Activated CD8-positive, alpha-beta T cell treated with anti-CD3 and anti-CD28 coated beads for 36 hours (primary cell): ENCODE measurements around the gene DGKE. TPM values are rescaled to one million over a fixed set of nuclear protein-coding genes. Genes with fewer than 3 reads are reported as not detected.

Experiments used
- ATAC-seq: fragments of 200-7000 bp; cut with Tn5 transposase; one replicate; pipeline ENCODE4 v1.10.0; 2021; ENCODE audit warnings: mild to moderate bottlenecking, moderate library complexity
- CTCF ChIA-PET: fragments of 350-600 bp; sonication (Branson Sonifier 250); formaldehyde crosslinking; loops from one replicate; lab custom pipeline; 2021; ENCODE audit warnings: antibody characterized with exemption; lab: Charles Lee
- POLR2A ChIA-PET: fragments of 350-600 bp; sonication (Branson Sonifier 250); formaldehyde crosslinking; loops from one replicate; lab custom pipeline; 2021; ENCODE audit warnings: antibody characterized with exemption; lab: Charles Lee
- DNase-seq: peaks from one replicate; pipeline ENCODE4 v3.0.0-alpha.2; 2020
- H3K27ac Mint-ChIP-seq: one replicate; pipeline ENCODE4 v1.8.0; 2021; ENCODE audit warnings: mild to moderate bottlenecking, mixed read lengths
- H3K27me3 Mint-ChIP-seq: one replicate; pipeline ENCODE4 v1.8.0; 2021; ENCODE audit warnings: mixed read lengths
- H3K36me3 Mint-ChIP-seq: one replicate; pipeline ENCODE4 v1.8.0; 2021; ENCODE audit warnings: low read depth, mixed read lengths
- H3K4me1 Mint-ChIP-seq: one replicate; pipeline ENCODE4 v1.8.0; 2021; ENCODE audit warnings: low read depth, mixed read lengths
- H3K4me3 Mint-ChIP-seq: one replicate; pipeline ENCODE4 v1.8.0; 2021; ENCODE audit warnings: mild to moderate bottlenecking, moderate library complexity, mixed read lengths
- H3K9me3 Mint-ChIP-seq: one replicate; pipeline ENCODE4 v1.8.0; 2021; ENCODE audit warnings: mixed read lengths
- intact Hi-C: fragments of 100-400 bp; cut with micrococcal nuclease; formaldehyde crosslinking; loops from one replicate; pipeline ENCODE4 v1.10.0; 2022
- total RNA-seq, 2 experiments: library from RNA; stranded (reverse); gene quantifications; one replicate each; pipeline ENCODE4 v1.2.3, GENCODE V29; 2021
- TF ChIP-seq, protein P1 (sequence below): fragments of 200-600 bp; IDR thresholded peaks from one replicate; pipeline ENCODE4 v1.8.0; 2022; ENCODE audit warnings: antibody characterized with exemption, mild to moderate bottlenecking

The DGKE gene
- total RNA-seq, 2 experiments from 2014 or later, result 25.1 to 29.0 TPM

DNA sequence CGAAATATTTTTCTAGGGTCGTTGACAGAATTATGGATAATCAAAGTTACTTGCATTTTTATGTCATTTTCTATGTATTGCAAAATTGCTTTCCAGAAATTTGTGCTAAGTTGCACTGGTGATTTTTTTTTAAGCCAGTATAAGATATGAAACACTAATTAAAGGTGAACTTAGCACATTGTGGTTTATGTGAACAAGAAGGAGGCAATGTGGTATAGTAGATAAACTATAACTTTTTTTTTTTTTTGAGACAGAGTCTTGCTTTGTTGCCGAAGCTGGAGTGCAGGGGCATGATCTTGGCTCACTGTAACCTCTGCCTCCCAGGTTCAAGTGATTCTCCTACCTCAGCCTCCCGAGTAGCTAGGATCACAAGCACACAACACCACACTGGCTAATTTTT, 13.2 kb downstream of the DGKE start:
- ChIA-PET POLR2A (no interaction called here), CTCF (no interaction called here)
- DNase-seq, result no peak
- H3K36me3 Mint-ChIP-seq, result peaks cover 26% of the 10 kb centered on the region
- no peak overlapping the region for H3K4me3 Mint-ChIP-seq
- no peak for ATAC-seq
- TF ChIP-seq, protein P1, sequence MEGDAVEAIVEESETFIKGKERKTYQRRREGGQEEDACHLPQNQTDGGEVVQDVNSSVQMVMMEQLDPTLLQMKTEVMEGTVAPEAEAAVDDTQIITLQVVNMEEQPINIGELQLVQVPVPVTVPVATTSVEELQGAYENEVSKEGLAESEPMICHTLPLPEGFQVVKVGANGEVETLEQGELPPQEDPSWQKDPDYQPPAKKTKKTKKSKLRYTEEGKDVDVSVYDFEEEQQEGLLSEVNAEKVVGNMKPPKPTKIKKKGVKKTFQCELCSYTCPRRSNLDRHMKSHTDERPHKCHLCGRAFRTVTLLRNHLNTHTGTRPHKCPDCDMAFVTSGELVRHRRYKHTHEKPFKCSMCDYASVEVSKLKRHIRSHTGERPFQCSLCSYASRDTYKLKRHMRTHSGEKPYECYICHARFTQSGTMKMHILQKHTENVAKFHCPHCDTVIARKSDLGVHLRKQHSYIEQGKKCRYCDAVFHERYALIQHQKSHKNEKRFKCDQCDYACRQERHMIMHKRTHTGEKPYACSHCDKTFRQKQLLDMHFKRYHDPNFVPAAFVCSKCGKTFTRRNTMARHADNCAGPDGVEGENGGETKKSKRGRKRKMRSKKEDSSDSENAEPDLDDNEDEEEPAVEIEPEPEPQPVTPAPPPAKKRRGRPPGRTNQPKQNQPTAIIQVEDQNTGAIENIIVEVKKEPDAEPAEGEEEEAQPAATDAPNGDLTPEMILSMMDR, result no peak
- H3K9me3 Mint-ChIP-seq, result no peaks in the 10 kb centered on the region
- H3K27me3 Mint-ChIP-seq, result no peaks in the 10 kb centered on the region
- H3K27ac Mint-ChIP-seq, result no peak overlapping the region
- intact Hi-C loops, result no loop called here
- peaks cover 4% of the 10 kb centered on the region for H3K4me1 Mint-ChIP-seq

DNA sequence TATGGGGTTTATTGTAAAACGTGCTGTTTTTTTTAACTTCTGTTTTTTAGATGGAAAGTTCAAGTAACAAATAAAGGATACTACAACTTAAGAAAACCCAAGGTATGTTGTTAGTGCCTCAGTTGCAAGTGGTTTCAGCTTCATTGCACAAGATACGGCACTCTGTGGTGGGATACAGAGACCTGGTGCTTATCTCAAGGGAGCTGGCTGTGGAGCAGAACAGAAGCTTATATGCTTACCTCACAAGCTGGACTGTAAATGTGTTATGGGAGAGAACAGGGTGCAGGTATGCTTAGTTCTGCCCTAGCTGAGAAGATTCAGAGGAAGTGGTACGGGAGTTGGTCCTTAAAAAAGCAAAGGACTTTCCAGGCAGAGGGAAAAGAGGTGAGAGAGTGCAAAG, 15.2 kb downstream of the DGKE start:
- intact Hi-C loops, result no loop called here
- no peaks in the 10 kb centered on the region for H3K27me3 Mint-ChIP-seq
- no peaks in the 10 kb centered on the region for H3K4me1 Mint-ChIP-seq
- H3K4me3 Mint-ChIP-seq, result no peak overlapping the region
- CTCF ChIA-PET, result no interaction called here
- H3K9me3 Mint-ChIP-seq, result no peaks in the 10 kb centered on the region
- ATAC-seq (no peak), DNase-seq (no peak)
- TF ChIP-seq, protein P1, result no peak
- no peak overlapping the region for H3K27ac Mint-ChIP-seq
- POLR2A ChIA-PET, result interaction anchor here (0.6 to 1.5 kb wide), 3 partner anchors 14 to 73 kb away, joined by 3 to 6 read pairs (median 4); no protein-coding TSS in a partner anchor
- peaks cover 35% of the 10 kb centered on the region for H3K36me3 Mint-ChIP-seq

DNA sequence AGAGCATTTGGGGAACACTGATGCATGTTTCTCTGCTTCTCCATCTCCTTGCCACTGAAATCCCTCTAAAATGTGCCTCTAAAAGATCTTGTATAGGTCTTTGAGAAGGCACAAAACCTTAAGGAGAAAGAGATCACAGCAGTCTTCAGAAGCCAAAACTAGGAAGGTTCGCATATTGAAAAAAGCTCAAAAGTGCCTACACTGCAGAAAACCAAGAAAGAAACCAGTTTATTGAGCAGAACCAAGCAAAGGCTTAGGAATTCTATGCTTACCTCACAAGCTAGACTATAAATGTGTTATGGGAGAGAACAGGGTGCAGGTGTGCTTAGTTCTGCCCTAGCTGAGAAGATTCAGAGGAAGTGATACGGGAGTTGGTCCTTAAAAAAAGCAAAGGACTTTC, 16.6 kb downstream of the DGKE start:
- no peak overlapping the region for H3K27ac Mint-ChIP-seq
- peaks cover 40% of the 10 kb centered on the region for H3K36me3 Mint-ChIP-seq
- no peaks in the 10 kb centered on the region for H3K4me1 Mint-ChIP-seq
- TF ChIP-seq, protein P1, result no peak
- H3K27me3 Mint-ChIP-seq, result no peaks in the 10 kb centered on the region
- no peak for ATAC-seq
- CTCF ChIA-PET, result interaction anchor here (0.9 to 1.7 kb wide), 2 partner anchors 23 to 89 kb away, joined by 3 to 6 read pairs; no protein-coding TSS in a partner anchor
- H3K9me3 Mint-ChIP-seq, result no peaks in the 10 kb centered on the region
- intact Hi-C loops, result no loop called here
- no peak for DNase-seq
- POLR2A ChIA-PET, result interaction anchor here (1.4 to 1.5 kb wide), 3 partner anchors 10 to 35 kb away, joined by 3 to 6 read pairs (median 4); no protein-coding TSS in a partner anchor
- H3K4me3 Mint-ChIP-seq, result no peak overlapping the region

DNA sequence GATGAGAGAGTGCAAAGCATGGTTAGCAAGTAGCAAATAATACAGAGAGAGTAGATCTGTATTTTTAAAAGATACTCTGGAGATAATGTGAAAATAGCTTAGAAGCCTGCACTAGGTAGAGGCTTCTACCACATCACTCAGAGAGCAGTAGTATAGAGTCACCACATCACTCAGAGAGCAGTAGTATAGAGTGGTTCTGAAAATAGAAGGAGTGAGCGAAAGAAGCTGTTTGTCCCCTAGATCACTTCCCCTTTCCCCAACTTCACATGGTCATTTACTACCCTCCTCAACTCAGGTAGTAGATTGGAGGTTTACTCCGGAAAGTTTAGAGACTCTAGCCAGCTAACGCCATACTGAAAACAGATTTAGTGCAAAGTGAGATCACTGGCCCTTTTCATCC, 17.1 kb downstream of the DGKE start:
- peaks cover 41% of the 10 kb centered on the region for H3K36me3 Mint-ChIP-seq
- ATAC-seq, result no peak

DNA sequence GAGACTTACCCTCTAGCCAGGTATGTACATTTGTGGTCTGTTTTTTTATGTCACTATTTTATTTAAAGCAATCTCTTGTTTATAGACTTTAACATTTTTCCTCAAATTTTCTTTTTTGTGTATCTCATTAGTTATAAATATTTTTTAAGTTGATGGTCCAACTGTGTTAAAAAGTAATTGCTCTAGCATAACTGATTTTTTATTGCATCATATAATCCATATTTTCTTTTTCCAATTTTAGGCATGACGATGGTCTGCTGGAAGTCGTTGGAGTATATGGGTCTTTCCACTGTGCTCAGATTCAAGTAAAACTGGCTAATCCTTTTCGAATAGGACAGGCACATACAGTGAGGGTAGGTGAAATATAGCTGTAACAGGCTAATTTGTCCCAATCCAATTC, 27.9 kb downstream of the DGKE start:
- TF ChIP-seq, protein P1, result no peak
- Mint-ChIP-seq H3K27ac (no peak overlapping the region), H3K36me3 (peaks cover 22% of the 10 kb centered on the region), H3K4me3 (no peak overlapping the region), H3K9me3 (no peaks in the 10 kb centered on the region), H3K27me3 (no peaks in the 10 kb centered on the region), H3K4me1 (no peaks in the 10 kb centered on the region)
- intact Hi-C loops, result no loop called here
- ChIA-PET CTCF (interaction anchor here (1.2 to 2.8 kb wide), 2 partner anchors 42 to 82 kb away, joined by 3 to 11 read pairs; no protein-coding TSS in a partner anchor), POLR2A (no interaction called here)
- ATAC-seq (no peak), DNase-seq (no peak)

More for the DNA sequence above, 17.1 kb downstream of the DGKE start:
- Mint-ChIP-seq H3K4me3 (no peak overlapping the region), H3K27me3 (no peaks in the 10 kb centered on the region), H3K9me3 (no peaks in the 10 kb centered on the region), H3K27ac (no peak overlapping the region), H3K4me1 (no peaks in the 10 kb centered on the region)
- DNase-seq, result no peak
- TF ChIP-seq, protein P1, result no peak
- ChIA-PET CTCF (interaction anchor here (0.7 to 1.7 kb wide), 3 partner anchors 12 to 89 kb away, joined by 3 to 6 read pairs (median 3); no protein-coding TSS in a partner anchor), POLR2A (interaction anchor here (1.0 to 1.7 kb wide), 5 partner anchors 9 to 48 kb away, joined by 3 to 6 read pairs (median 3); no protein-coding TSS in a partner anchor)
- intact Hi-C loops, result no loop called here
